GM19351 (cell line): ENCODE data around the gene HCFC1.

Experiments
- ATAC-seq: cut with Tn5 transposase; IDR thresholded peaks from one replicate; pipeline ENCODE4 v1.9.1; 2021; ENCODE audit warnings: mild to moderate bottlenecking, moderate library complexity; ENCODE audit not compliant: unreplicated experiment

HCFC1 gene

DNA sequence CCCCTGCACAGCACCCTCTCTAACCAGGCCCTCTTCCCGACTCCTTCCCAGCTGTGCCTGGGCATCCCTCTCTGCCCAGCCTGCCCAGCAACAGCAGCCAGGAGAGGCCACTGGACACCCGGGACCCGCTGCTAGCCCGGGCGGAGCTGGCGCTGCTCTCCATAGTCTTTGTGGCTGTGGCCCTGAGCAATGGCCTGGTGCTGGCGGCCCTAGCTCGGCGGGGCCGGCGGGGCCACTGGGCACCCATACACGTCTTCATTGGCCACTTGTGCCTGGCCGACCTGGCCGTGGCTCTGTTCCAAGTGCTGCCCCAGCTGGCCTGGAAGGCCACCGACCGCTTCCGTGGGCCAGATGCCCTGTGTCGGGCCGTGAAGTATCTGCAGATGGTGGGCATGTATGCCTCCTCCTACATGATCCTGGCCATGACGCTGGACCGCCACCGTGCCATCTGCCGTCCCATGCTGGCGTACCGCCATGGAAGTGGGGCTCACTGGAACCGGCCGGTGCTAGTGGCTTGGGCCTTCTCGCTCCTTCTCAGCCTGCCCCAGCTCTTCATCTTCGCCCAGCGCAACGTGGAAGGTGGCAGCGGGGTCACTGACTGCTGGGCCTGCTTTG lies 66.0 kb downstream of the HCFC1 start:
- no peak for ATAC-seq

DNA sequence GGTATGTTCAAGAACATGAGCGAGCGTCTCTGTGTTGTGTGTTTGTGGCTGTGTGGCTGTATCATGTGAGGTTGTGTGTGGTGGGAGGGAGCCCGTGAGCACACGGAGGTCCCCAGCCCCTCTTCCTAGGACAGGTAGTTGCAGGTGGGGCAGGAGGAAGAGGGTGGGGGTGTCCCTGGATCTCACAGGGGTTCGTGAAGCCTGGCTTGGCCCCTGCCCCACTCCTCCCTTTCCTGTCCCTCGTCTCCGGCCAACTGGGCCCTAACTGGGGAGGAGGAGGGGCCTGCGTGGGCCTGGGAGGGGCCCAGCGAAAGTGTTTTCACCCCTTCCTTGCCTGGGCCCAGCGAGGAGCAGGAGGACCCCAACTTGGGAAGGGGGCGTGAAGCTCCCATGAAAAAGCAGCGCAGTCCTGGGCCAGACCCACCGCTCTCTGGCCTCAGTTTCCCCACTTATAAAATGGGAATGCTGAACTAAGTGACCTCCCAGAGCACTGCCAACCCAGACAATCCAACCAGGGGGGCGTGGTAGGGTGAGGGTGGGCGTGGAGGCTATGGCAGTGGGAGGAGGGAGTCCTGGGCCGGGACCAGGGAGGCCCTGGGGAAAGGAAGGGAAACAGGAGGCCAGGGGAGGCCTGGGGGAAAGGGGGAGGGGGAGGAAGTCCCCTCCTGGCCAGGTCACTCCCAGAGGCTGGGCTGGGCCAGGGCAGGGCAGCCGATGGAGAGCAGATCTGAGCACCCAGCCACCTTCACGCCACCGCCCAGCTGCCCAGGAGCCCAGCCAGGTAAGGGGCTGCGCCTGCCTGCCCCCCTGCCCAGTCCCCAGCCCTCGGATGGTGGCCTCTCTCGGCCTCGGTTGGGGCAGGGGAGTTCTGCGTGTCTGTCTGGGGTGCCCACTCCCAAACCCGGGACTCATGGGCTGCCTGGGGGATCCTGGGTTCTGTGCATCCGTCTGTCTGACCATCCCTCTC lies 67.3 kb downstream of the HCFC1 start, which contains the start of gene AVPR2:
Gene AVPR2, plus strand, starts transcription at position 683 of the 967 bp plus-strand sequence. CDS start 473 bp downstream, outside the sequence.
- no peak for ATAC-seq

DNA sequence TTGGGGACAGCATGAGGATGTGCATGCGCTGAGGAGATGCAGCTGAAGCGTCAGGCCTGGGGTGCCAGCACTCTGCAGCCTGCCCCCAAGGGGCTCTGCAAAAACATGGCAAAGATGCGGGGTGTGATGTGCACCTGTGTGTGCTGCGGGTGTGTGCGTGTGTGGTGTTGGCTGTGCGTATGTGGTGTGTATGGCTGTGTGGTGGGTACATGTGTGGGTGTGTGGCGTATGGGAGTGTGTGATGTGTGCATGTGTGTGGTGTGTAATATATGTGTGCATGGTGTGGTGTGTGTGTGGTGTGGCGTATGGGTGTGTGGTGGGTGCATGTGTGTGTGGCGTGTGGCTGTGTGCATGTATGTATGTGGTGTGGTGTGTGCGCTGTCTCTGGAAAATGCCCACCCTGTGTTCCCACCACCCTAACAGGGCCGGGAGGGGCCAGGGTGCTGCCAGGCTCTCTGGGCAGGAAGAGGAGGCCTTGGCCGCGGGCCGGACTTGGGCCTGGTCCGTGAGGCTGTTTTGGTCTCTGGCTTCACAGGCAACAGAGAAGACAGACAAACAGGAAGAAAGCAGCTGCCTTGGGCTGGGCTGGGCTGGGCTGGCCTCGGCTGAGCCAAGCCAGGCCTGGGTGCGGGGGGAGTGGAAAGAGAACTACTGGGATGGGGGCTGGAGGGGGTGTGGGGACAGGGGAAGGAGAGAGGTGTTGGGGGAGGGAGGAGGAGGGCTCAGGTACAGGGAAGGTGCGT lies 68.2 kb downstream of the HCFC1 start:
- no peak for ATAC-seq

DNA sequence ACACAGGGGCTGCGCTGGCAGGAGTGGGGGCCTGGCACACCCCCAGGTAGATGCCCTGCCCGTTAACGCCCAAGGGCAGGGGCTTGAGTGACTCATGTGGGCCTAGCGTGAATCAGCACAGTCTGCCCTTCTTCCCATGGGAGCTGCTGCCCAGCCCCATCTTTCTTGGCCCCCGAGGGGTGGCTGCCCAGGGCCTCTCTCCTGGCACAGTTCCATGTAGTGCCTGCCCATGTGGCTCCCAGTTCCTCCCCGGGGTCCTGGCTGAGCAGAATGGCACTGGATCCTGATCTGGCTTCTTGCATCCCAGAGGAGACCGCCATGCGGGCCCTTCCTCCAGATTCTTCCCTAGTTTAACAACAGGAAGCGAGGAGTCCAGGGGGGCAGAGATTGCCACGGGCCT lies 69.2 kb downstream of the HCFC1 start:
- no peak for ATAC-seq

DNA sequence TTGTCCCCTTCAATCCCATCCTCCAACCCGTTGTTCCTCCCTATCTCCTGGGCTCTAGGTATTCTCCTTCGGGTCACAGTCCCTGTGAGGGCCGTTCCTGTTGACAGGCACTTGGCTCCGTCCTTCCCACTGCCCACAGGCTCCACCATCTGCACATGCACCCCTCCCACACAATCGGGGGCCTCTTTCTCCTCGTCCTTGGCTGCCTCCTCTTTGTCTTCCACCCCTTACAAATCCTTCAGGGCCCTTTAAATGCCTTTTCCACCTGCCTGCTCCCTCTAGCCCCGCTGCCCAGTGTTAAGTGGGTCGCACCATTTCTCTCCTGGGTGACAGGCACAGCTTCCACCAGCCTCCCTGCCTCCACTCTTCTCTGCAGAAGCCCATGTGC lies 69.9 kb downstream of the HCFC1 start:
- no peak for ATAC-seq

DNA sequence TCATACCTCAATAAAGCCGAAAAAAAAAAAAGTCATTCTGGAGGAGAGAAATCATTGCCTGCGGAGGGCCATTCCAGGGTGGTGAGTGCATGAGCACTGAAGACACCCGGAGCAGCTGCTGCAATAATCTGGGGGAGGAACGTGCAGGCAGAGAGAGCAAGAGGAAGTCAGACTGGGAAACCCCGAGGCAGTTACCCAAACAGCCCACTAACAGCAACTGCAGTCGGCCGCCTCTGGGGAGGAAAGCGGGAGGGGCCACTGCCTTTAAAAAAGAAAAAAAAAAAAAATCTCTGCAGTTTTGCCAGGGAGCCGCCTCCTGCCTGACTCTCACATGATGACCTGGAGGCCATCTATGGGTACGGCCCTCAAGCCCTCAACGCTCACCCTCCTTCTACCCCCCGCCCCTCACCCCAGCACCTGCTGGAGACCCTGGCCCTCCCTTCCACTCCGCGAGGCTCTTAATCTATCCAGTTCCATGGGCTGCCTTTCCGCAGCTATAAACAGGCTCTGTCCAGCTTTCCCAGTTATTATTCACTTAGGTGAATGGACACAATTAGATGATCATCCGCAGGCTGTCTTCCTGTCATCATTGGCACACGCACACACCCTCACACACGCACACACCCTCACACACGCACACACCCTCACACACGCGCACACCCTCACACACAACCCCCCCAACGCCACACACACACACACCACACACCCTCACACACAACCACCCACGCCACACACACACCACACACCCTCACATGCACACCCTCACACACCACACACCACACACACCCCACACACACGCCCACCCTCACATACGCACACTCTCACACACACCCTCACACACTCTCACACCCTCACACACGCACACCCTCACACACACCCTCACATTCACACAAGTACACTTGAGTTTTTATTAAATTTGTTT lies 70.5 kb downstream of the HCFC1 start:
- ATAC-seq, result peak; percentile 79

DNA sequence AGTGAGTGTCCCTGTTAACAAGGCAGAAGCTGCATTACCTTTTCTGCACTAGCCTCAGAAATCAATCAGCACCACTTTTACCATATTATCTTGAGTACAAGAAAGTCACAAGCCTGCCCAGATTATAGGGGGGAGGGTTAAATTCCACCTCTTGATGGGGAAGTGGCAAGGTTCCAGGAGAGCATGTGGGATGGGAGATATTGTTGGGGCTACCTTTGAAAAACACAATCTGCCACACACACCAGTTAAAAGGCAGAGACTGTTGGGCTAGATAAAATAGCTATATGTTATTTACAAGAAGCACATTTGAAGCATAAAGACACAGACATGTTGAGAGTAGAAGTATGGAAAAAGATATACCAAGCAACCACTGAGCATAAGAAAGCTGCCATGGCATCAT lies 73.7 kb downstream of the HCFC1 start:
- no peak for ATAC-seq
